NCI-H1436 treated with DMSO at 0.1 percent for 48 hours (cell line): ENCODE data around the gene MERTK.
"Not testable (repeated sequence)": the region's sequence is repeated elsewhere in the genome, so short reads cannot be mapped to it uniquely, and the experiment has no call there.

Experiments
- DNase-seq: peaks from one replicate; lab custom pipeline; 2025; lab: John Stamatoyannopoulos, UW

Gene MERTK

GRCh38 chr2:111909997-111910396, 11.6 kb downstream of the MERTK start:
- not testable (repeated sequence) for DNase-seq

GRCh38 chr2:111910609-111911277, 12.3 kb downstream of the MERTK start:
- no peak for DNase-seq

- not testable (repeated sequence) for DNase-seq
These were observed 13.0 kb downstream of the MERTK start for GRCh38 chr2:111911295-111911977.

- DNase-seq: no peak
These were observed 14.1 kb downstream of the MERTK start for GRCh38 chr2:111912547-111912946.

- no peak for DNase-seq
These were observed 18.7 kb downstream of the MERTK start for GRCh38 chr2:111917106-111917505.

- DNase-seq: no peak
These were observed 20.0 kb downstream of the MERTK start for GRCh38 chr2:111918383-111918806.

- no peak for DNase-seq
These were observed 21.0 kb downstream of the MERTK start for GRCh38 chr2:111919365-111919764.

GRCh38 chr2:111919794-111920608, 21.6 kb downstream of the MERTK start:
- DNase-seq: no peak

GRCh38 chr2:111923276-111923804, 24.9 kb downstream of the MERTK start:
- no peak for DNase-seq

- DNase-seq: no peak
These were observed 26.3 kb downstream of the MERTK start for GRCh38 chr2:111924617-111925107.

GRCh38 chr2:111927723-111928122, 29.3 kb downstream of the MERTK start:
- no peak for DNase-seq

GRCh38 chr2:111930409-111930808, 32.0 kb downstream of the MERTK start:
- no peak for DNase-seq

GRCh38 chr2:111930875-111931274, 32.5 kb downstream of the MERTK start:
- no peak for DNase-seq

- no peak for DNase-seq
These were observed 34.5 kb downstream of the MERTK start for GRCh38 chr2:111932841-111933291.

- not testable (repeated sequence) for DNase-seq
These were observed 35.5 kb downstream of the MERTK start for GRCh38 chr2:111933900-111934299.

GRCh38 chr2:111936881-111937280, 38.5 kb downstream of the MERTK start:
- DNase-seq: no peak

- no peak for DNase-seq
These were observed 40.0 kb downstream of the MERTK start for GRCh38 chr2:111938392-111938791.

GRCh38 chr2:111940333-111941196, 42.2 kb downstream of the MERTK start:
- no peak for DNase-seq

- DNase-seq: no peak
These were observed 43.1 kb downstream of the MERTK start for GRCh38 chr2:111941531-111941930.

GRCh38 chr2:111944531-111945210, 46.3 kb downstream of the MERTK start:
- DNase-seq: no peak
